HG03378 (cell line): ENCODE results near the gene BEGAIN.

Experiments
- ATAC-seq: cut with Tn5 transposase; IDR thresholded peaks from one replicate; pipeline ENCODE4 v1.9.1; 2021; ENCODE audit warnings: mild to moderate bottlenecking, moderate library complexity; ENCODE audit not compliant: unreplicated experiment

Gene BEGAIN

GRCh38 chr14:100615736-100616695 lies 28.8 kb upstream of the BEGAIN start:
- ATAC-seq = no peak

- ATAC-seq = no peak
Observed at GRCh38 chr14:100614803-100615202, 27.6 kb upstream of the BEGAIN start.

GRCh38 chr14:100612986-100613385 lies 25.8 kb upstream of the BEGAIN start:
- no peak for ATAC-seq

DNA sequence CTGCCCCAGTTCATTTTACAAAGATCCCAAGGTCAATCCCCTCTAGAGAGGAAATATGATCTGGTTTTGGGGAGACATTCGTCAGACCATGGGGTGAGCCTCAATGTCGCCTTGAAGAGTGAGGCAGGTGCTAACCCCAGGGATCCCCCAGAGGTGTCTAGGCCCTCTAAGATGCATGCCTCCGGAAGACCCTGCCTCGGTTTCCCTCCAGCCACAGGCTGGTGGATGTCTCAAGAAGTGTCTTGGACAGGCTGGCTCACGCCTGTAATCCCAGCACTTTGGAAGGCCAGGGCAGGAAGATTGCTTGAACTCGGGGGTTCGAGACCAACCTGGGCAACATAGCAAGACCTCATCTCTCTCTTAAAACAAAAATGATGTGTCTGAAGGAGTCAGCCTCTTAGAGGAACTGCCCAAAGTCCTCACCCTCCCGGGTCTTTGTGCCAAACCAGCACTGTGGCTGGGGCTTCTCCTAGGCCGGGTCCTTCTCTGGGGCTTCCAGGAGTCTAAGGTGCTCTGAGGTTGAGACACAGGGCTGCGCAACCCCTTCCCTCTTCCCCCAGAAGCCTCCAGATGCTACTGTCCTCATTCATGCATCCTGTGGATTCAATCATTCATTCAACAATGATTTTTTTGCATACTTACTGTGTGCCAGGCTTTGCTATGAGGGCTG lies 24.7 kb upstream of the BEGAIN start:
- no peak for ATAC-seq

GRCh38 chr14:100610511-100611217 lies 23.4 kb upstream of the BEGAIN start:
- ATAC-seq = no peak

DNA sequence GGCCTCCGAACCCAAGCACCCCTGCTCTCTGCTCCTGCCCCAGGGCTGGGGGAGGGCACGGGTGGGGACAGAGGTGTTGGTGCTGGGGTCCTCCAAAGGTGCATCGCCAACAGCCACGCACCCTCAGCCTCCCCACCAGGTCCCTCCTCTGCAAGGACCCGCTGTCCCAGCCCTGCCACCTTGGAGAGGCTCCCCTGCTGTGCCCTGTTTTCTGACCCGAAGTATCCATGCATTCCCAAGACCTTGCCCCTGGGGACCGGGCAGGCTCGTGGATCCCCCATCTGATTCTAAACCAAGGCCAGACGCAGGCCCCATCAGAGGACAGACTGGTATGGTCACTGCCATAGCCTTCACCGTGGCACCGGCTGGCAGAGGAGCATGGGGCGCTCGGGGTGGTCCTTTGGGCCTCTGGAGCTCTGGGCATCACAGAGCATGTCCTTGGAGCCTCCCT lies 22.7 kb upstream of the BEGAIN start:
- no peak for ATAC-seq

DNA sequence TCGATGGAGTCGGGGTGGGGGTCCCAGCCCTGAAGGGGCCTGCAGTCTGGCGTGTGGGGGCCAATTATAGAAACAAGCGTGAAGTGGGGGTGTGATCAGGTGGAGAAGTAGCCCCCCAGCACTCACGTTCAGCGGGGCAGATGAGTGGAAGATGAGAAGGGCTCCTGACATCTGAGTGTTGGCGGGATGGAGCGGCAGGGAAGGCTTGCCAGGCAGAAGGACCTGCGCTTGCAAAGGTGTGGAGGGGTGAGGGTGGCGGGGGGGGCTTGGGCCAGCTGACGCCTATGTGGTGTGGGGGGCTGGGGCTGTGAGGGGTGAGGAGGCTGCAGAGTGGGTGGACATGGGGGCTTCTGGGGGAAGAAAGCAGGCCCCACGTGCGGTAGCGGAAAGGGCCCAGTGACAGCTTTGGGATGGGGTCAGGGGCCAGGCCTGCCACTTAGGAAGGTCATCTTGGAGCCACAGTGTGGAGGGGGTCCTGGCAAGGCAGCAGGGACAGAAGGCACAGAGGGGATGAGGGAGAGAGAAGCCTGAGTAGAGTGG lies 22.2 kb upstream of the BEGAIN start:
- no peak for ATAC-seq

DNA sequence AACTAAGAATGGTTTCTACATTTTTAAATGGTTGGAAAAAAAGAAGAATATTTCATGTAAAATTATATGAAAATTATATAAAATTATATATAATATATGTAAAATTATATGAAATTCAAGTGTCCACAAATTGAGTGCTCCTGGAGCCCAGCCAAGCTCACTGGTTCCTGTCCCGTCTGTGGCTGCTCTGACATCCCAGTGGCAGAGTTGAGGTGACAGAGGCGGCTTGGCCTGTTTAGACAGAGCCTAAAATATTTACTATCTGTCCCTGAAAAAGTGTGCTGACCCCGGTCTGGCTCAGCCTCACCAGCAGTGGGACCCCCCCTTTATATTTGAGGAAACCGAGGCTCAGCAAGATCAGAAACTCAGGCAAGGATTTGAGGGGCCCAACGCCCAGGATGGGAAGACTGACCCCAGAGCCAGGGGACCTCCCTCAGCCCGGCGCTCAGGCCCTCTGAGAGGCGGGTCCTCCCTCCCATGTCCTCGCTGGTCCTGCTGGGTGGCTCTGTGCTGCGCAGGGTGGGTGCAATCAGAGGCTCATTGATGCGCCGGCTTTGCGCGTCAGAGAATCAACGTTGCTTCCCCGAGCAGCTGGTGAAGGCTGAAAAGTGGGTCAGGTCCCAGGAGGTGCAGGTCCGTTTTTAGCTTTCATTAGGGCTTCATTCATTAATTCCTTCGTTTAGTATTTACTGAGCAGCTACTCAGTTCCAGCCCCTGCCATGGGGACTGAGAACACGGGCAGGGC lies 21.5 kb upstream of the BEGAIN start:
- ATAC-seq = no peak

DNA sequence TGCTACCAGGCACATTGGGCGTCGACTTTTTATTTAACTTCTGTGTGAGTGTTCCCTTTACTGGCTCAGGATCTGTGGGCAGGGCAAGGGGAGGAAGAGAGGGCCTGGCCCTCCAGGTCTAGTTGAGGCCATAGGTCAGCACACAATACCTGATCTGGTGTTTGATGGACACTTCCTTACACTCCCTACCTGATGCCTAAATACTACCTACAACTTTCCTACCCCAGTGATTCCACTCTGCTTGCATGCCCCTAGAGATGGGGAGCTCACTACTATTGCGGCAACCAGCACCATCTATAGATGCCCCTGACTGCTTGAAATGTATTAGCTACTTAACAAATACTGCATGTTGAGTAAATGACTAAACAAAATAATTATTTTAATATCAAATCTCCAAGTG lies 20.8 kb upstream of the BEGAIN start:
- ATAC-seq = no peak

- ATAC-seq = no peak
Observed at GRCh38 chr14:100607611-100607956, 20.4 kb upstream of the BEGAIN start.

GRCh38 chr14:100606687-100607610 lies 19.7 kb upstream of the BEGAIN start:
- ATAC-seq = no peak

- no peak for ATAC-seq
Observed at GRCh38 chr14:100605706-100606686, 18.8 kb upstream of the BEGAIN start.

- ATAC-seq = no peak
Observed at GRCh38 chr14:100605230-100605629, 18.0 kb upstream of the BEGAIN start.

- ATAC-seq = no peak
Observed at GRCh38 chr14:100604709-100605108, 17.5 kb upstream of the BEGAIN start.

DNA sequence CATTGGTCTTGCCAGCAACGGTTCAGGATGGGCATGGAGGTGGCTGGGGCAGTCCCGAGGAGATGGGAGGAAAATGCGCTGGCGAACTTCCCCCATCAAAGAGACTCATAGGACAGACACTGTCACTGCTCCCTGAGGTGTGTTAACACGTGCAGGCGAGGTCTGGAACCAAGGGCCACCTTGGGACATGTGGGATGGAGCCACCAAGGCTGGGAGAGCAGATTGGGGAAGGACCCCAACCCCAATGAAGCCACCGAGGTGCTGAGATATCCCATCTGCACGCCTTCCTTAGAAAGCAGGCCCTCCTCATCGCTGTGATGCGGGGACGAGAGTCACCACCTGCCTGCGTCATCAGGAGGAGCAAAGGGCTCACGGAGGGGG lies 16.9 kb upstream of the BEGAIN start:
- ATAC-seq = no peak

- no peak for ATAC-seq
Observed at GRCh38 chr14:100603341-100604120, 16.3 kb upstream of the BEGAIN start.

GRCh38 chr14:100602621-100603230 lies 15.5 kb upstream of the BEGAIN start:
- no peak for ATAC-seq
